ENCODE data around the gene OS9.

DNA sequence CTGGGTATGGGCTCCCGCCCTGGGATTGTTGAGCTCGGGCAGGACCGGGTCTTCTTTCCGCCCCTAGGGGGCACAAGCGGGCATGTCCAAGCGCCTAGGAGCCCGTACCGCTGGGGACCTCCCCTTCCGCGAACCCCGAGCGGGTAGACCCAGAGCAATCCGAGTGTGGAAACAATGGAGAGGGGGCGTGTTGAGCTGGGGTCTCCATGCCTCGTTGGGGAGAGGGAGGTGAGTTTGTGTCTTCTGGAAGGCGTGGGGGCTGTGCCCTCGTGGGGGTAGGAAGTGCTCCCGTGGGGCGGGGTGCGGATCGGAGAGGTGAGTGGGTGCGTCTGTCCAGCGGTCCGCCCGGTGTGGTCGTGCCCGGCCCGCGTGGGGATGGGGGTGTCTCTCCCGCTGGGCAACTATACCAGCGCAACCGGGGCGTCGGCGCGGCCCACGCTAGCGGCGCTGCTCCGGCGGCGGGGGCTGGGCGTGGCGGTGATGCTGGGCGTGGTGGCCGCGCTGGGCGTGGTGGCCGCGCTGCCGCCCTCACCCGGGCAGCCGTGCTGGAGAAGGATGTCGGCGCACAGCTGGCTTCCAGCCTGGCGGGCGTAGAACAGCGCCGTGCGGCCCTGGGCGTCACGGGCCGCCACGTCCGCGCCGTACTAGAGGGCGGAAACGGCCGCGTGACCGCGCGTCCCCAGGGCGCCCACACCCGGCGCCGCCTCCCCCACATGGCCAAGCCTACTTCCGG is 32.4 kb downstream of the OS9 start:
- TF ChIP-seq, protein P1, sequence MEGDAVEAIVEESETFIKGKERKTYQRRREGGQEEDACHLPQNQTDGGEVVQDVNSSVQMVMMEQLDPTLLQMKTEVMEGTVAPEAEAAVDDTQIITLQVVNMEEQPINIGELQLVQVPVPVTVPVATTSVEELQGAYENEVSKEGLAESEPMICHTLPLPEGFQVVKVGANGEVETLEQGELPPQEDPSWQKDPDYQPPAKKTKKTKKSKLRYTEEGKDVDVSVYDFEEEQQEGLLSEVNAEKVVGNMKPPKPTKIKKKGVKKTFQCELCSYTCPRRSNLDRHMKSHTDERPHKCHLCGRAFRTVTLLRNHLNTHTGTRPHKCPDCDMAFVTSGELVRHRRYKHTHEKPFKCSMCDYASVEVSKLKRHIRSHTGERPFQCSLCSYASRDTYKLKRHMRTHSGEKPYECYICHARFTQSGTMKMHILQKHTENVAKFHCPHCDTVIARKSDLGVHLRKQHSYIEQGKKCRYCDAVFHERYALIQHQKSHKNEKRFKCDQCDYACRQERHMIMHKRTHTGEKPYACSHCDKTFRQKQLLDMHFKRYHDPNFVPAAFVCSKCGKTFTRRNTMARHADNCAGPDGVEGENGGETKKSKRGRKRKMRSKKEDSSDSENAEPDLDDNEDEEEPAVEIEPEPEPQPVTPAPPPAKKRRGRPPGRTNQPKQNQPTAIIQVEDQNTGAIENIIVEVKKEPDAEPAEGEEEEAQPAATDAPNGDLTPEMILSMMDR (conservative IDR thresholded peaks at IDR 0.05; ENCODE audit: low read length): peak; percentile 57
- TF ChIP-seq EZH2phosphoT487 (IDR thresholded peaks at IDR 0.05; ENCODE audit: borderline replicate concordance, low read depth, low read length): no peak

All from OCI-LY7 (cell line).